T-helper 1 cell (primary cell): ENCODE data around the gene FBLN1.

ENCODE experiments used
- DNase-seq, 5 donors: peaks; one replicate each; pipeline ENCODE4 v3.0.0-alpha.2; 2012 to 2020

FBLN1 gene

DNA sequence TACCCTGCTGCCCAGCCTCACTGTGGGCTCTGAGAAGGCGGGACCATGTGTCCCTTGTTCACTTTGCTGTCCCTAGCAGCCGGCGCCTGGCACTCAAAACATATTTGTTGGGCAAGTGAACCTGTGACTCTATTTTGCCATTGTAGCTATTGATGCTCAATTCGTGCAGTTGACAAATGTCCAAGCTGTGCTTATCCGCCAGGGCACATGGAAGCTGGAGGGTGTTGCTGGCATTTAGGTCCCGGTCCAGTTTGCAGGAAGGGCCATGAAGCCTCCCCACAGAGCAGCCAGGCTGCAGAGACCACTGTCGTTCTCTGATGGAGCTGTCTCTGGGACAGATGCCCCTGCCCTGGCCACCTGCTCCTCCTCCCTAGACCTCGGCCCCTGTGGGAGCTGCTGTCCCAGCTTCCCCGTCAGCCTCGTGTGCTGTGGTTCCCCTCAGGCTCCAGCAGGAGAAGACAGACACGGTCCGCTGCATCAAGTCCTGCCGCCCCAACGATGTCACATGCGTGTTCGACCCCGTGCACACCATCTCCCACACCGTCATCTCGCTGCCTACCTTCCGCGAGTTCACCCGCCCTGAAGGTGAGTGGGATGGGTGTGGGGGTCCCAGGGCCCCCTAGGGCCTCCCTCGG lies 71.5 kb downstream of the FBLN1 start:
- no peak for DNase-seq

DNA sequence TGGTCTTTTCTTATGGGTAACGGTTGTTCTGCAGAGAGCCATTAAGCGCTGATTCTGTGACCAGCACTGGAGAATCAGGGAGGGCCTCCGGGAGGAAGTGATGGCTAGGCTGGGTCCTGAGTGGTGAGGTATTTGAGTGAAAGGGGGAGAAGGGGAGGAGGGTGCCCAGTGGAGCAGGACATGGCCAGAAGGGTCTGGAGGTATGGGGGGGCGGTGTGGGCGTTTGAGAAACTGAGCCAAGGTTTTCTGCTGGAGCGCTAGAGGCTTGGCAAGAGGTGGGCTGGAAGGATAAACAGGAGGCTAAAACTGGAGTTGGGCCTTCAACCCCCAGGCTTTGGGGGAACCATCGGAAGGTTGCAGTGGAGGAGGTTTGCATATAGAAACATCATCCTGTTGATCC lies 72.5 kb downstream of the FBLN1 start:
- DNase-seq = no peak

DNA sequence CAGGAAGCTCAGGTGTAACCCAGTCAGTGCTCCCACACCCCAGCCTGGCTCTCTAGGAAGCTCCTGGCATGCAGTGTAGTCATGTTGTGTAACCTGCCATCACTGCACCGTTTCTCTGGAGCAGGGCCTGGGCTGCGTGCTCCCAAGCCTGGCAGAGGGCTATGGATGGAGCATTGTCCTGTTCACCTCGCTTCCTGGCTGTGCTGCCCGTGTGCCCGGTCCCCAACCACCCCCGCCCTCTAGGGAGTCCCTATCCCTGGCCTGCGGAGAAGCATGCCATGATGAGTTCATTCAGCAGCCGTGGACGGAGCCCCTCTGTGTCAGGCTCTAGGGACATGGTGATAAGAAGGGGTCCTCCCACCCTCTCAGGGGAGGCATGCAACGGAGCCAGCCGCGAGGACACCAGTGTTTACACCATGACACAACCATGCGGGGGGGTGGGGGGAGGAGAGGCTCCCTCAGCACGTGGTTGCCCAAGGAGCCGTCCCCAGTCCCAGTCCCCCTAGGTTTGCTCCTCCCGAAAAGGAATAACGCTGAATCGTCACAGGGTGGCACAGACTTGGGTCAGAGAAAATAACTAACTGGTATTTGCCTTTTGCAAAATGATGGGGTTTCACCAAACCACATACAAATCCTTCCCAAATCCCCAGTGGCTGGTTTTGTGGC lies 73.1 kb downstream of the FBLN1 start:
- DNase-seq = no peak

DNA sequence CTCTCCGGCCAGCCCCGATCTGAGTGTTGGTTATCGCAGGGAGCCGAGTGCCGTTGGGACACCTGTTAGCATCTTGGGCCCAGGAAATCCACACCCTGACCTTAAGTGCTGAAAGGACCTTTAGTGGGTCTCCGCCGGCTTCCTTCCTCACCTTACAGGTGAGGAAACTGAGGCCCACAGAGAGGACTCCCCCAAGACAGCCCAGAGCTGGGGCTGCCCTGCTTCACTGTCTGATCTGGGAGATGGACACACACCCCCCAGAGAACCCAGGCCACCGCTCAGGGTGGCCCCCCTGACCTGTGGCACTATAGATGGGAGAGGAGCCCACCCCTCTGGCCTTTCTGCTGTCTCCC lies 73.6 kb downstream of the FBLN1 start:
- no peak for DNase-seq

DNA sequence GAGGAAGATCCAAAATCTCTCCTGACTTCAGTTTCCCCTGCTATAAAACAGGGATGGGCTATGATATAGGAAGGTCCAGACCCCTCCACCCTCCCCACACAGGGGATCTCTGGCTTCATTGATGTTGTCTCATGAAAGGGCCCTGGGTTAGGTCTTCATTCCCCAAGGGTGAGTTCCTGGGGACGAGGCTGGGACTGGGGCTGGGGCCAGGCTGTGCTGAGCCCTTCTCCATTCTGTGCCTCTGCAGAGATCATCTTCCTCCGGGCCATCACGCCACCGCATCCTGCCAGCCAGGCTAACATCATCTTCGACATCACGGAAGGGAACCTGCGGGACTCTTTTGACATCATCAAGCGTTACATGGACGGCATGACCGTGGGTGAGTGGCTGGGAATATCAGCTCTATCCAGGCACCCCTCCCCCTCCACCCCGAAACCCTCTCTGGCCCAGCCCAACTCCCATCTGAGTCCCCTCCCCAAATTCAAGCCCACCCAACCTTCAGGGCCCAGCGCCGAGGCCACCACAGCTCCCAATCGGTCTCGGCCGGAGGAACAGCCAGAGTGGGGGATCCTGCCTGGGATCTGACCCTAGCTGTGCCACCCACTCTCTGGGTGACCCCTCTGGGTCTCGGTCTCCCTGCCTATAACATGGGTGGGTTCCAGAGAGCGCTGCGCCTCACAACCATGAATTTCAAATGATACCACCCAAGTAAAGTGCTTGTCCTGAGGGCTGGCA lies 74.2 kb downstream of the FBLN1 start:
- no peak for DNase-seq

DNA sequence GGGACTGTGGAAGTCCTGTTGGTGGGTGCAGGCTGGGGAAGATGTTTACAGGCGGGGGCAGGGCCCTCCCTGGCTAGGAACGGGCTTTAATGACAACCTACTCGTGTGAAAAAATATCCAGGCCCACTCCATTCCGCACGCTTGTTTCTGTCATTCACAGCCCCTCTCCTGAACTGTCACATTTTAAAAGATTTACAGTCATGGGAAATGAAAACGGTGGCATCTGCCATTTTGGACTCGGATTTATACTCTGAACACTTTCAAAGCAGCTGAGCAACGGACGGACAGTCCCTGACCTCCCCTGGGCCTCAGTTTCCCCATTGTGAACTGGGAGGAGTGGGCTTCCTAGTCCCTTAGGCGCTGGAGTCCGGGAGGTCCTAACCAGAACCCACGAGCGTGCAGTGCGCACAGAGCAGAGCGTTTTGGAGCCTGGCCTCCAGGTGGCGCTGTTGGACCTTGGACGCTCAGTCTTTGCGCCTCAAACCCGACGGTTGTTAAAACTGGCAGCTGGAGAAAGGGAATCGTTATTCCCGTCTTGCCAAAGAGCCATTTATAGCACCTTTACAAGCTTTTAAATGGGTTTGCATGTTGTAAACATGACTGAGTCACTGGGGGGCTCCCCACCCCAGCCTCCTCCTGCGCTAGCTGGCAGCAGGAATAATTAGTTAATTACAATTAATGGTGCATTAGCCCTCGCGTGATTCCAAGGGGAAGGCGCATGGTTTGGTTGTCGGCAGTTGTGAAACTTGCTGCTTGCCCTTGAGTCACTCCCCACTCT lies 75.3 kb downstream of the FBLN1 start:
- DNase-seq = peak; percentile 44 to 68 (median 60)

DNA sequence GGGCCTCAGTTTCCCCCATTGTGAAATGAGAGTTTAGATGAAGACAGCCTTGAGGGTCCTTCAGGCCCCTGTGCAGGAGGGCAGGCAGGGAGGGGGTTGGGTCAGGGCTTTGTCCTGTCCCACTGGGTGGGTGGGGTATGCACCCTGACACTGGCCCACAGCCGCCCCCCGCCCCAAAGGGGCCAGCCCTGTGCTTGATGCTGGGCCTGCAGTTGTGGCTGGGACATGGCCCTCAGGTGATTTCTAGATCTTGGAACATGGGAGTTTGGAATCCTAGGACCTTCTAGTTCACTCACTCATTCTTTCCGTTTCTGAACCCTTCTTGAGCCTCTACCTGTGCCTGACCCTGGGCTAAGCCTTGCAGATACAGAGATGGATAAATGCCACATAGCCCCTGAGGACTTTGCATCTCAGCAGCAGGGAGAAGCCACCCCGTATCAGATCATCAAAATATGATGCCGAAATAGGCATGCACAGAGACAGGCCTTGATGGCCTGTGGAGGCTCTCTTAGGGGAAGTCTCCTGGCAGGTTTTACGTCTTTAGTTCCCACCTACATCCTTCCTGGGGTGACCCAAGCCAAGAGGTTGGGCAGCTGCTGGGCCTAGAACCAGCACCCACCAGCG lies 76.0 kb downstream of the FBLN1 start:
- no peak for DNase-seq

DNA sequence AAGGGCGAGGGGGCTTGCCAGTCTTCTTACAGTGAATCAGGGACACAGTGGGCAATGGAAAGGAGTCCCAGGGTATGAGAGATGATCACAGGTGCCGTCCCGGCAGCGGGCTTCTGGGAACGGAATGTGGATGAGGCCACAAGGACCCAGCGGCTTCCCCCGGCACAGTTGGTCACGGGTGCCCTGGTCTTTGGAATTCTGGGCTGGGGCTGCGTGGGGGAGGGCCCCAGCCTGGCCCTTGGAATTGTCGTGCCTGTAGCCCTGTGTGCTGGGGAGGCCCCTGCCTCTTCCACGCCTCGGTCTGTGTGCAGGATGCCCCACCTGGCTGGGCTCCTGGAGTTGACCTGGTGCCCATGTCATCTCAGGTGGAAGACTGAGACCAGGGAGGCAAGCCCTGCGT lies 76.6 kb downstream of the FBLN1 start:
- no peak for DNase-seq

DNA sequence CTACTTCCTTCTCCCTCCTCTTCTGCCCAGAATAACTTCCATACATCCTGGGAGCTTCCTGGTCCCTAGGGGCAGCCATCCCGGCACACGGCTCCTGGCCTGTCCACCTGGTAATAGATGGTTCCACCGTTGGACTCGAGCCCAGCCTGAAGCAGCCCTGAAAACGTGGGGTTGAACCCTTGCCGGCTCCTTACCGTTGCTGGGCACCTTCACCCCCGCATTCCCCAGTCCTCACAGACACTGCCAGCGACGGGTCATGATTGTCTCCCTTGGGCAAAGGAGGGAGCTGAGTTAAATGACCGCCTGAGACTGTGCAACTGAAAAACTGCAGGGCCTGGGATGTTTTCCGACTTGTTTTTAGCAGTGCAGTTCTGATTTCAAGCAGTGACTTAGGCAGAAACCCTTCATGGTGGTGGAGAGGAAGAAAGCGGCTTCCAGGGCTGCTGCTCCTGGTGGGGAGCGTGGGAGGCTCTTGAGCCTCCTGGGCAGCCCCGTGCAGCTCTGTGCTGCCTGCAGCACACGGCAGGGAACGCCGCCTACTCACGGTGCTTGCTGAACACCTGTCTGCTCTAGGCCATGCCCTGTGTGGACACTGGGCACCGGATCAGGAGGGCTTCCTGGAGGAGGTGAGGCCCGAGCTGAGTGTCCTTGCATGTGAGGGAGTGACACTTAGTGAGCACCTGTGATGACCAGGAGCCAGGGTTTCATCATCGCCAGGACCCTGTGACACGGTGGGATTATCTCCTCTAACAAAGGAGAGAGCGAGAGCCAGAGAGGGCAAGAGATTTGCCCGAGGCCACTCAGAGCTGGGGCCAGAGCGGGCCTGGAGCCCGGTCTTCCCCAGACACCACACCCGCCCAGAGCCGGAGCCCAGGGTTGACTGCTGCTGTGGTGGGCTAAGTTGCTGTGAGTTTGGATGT lies 77.4 kb downstream of the FBLN1 start:
- no peak for DNase-seq

DNA sequence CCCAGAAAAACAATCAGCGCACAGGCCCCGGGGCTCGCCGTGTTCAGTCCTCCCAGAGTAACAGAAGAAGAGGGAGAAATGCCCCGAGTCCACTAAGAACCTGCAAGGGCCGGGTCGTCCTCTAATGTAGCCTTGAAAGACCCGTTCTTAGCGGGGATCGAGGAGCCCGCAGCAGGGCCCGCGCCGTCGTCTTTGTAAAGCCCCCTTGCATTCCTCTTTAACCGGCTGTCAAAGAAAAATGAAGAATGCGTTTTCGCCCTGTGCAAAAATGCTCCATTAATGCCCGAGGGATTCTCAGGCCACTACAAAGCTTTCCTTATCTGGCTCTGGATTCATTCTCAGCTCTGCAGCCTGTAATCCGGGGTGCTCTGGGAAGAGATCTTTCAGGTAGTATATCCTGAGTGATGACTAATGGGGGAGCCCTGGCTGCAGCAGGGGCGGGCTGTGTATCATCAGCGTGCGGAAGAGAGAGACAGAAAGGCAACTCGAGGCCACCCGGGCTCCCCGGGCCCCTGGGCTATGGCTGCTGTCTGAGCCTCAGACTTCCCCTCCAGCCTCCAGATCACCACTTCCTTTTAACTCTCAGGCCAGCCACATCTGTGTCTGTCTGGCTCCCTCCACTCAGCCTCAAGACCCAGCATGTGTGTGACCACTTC lies 78.2 kb downstream of the FBLN1 start:
- no peak for DNase-seq

DNA sequence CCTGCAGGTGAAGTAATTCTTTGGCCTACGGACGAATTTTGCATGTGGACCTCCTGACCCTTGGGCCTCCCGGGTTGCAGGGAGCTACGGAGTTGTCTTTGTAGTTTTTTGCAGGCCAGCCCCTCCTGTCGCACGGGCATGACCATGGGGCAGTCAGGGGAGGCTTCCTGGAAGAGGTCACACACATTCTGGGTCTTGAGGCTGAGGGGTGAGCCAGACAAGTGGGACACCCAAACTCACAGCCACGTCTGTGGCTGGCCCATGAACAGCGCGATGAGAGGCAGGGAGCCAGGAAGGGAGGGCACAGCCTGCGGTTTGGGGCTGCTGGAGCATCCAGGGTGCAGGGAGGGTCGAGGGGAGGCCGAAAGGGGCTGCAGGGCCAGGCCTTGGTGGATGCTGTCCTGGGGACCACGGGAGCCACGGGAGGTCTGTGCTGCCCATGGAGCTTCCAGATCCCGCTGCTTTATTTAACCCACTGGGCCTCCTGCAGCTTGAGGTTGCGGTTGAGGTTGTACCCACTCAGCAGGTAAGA lies 78.9 kb downstream of the FBLN1 start:
- DNase-seq = no peak

DNA sequence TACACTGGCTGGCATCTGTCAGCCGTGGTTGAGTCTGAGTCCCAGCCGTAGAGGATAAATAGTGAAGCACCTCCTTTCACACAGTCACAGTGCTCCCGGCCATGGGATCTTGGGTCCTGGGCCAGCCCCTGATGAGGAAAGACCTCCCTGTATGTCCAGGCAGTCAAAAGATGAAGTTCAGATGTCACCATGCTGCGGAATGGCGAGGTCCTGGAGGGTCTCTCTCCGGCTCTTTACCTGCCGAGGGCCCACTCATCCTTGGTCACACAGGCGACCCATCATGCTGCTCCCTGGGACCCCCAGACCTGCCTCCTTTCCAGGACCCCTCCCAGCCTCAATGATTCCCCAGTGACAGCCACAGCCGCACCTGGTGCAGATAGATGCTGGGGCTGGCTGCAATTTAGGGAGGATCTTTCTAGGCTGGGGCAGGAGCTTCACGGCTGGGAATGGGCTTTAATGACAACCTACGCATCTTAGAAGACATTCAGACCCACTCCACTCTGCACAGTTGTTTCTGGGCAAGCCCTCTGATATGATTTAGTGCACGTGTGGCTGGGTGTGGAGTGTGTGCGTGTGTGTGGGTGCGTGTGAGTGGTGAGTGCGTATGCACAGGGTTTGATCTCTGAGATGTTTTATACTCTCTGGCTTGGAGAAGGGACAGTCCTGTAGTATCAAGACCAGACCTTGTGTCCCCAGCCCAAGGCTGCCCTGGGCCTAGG lies 79.7 kb downstream of the FBLN1 start:
- DNase-seq = no peak

DNA sequence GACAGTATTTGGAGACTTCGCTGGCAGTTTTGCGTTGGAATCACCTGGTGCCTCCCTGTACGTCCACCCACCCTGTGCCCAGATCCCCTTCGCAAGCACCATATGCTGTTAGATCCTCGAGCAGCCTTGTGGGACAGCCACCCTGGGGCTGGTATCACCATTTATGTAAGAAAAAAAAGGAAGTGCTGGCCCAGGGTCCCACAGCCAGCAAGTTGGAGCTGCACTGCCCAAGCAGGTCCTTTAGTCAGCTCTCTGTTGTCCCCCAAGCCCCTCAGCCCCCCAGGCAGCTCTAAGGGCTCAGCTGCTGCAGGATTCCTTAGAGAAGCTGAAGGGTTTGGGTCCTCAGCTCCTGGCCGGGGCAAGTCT lies 80.3 kb downstream of the FBLN1 start:
- no peak for DNase-seq

DNA sequence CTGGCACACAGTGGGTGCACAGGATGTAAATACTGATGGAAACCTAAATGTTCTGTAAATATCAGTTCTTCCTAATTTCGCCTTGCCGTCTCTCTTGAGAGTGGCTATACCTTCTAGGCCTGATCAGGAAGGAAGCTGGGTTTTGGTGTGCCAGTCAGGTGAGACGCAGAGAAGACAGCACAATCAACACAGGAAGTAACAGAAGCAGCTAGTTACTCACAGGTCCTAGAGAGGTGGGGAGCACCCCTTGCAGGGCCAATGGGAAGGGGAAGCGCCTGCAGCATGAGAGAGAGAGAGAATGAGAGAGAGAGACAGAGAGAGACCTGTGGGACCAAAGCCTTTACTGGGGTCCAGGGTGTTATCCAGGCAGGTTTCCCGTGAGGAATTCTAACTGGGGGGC lies 80.8 kb downstream of the FBLN1 start:
- peak in 1 of 5 donors; percentile 24 for DNase-seq

DNA sequence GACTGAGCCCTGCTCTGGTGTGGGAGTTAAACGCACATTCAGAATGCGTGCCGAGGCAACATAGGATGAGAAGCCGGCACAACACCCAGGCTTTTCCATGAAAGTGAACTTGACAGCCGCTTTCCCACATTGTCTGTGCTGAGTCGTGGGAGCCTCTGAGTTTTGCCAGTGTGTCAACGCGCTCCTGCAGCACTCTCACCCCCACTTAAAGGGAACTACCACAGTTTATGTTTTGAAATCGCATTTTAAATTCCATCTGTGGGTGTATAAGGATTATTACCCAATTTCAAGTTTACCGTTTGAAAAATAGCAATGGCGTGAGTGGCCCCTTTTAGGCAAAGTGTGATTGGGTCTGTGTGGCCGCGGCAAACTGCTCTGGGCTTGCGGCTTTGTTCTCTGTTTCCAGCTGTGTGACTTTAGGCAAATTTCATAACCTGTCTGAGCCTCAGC lies 81.5 kb downstream of the FBLN1 start:
- DNase-seq = no peak

DNA sequence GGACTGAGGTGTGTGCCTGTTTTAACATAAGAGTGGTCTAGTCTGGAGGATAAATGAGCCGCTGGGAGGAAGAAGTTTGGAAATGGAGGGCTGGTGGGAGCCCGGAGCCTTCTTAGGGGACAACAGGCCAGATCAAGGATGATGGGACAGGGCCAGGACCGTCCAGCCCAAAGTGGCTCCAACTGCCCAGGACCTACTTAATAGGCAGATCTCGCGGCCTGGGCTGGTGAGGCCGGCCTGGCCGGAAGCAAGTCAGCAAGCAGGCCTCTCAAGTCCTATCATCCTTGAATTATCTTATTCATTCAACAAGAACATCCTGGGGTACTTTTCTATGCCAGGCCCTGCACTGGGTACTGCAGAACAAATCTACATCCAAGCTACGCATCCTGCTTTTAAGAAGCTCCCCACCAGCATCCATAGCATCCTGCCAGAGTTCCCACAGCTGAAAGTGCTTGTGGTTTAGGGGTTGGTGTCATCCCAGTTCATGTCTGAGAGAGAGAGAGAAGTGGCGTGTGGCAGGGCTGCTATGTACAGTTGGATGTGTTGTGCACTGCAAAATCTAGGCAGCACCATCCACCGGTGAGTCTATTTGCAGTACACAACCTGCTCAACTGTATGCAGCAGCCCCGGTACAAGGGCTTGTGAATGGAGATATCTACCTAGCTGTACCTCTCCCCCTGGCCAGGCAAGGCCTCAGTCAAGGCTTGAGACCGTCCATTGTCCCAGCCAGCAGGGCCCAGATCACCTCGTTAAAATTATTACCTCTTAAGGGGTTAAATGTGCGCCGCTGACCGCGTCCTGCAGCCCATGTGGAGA lies 82.1 kb downstream of the FBLN1 start:
- no peak for DNase-seq

DNA sequence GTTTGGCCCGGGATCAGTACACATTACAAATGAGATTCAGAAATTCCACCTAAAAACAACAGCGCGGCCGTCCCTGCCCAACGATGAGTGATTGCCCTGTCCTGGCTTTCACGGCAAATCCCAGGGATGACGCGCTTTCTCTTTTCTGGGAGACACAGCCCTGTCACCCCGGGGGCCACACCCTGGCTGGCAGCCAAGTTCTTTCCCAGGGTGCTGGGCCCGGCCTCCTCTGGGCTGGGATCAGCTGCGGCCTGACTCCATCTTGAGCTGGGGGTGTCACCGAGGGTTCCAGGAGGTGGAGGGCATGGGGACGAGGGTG lies 82.7 kb downstream of the FBLN1 start:
- no peak for DNase-seq

DNA sequence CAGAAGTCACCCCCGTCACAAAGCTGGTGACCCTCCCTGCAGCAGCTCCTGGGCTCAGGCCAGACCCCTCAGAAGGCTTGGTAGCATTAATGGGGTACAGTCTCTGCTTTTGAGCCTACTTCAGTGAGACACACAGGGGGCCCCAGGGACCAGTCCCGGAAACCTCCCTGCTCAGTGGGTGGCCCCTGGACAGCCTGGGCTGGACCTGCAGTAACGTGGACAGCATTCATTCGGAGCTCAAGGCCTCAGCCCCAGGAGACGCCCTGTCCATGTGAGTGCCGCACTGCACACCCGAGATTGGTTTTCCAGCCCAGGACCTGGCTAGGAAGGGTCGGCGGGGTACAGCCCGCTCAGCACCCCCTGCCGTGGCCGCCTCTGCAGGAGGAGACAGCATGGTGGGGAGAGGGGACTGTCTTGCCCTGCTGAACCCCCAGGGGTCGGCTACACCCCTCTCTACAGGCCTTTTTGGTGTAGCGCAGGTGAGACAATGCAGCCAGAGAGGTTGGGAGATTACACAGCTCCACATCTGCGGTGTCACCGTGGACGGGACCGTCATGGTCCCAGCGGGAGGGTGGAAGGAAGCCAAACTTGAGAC lies 83.4 kb downstream of the FBLN1 start:
- no peak for DNase-seq
